NCI-H526 treated with DMSO at 0.1 percent for 48 hours (cell line): ENCODE results near the gene CNTNAP1.

ENCODE experiments used
- DNase-seq: peaks from one replicate; lab custom pipeline; 2025; lab: John Stamatoyannopoulos, UW

CNTNAP1 gene

DNA sequence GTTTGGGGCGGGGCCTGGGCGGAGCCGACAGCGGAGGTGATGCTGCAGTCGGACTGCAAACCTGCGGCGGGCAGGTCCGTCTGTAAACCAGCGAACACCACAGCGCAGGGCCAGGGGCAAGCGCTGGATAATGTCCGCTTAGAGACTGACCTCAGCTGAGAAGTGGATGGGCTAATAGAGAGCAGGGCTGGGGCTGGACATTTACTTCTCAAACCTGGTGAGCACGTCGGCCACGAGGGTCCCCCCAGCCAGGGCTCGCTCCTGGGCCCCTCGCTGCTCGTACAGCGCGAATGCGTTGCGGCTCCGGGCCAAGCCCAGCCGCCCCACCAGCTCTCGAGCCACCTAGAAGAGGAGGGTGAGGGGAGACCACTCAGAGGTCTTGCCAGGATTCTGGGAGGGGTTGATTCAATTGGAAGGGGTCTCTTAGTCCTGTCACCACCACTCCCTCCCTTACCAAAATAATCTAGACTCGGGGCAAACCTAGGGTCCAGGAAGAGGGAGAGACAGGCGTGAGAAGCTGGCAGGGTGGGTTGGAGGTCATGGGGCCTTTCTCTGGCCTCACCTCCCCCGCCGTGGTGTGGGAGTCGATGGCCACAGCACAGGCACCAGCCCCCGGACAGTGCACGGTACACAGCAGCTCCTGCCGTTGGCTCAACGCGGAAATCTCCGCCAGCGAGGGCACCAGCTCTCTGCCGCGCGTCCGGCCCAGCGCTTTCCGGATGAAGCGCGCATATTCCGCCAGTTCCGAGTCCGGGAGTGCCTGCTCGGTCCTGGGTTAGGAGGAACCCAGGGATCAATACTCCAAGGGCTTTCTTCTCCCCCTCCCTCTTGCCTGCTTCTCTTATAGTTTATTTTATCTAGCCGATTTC is 11.3 kb upstream of the CNTNAP1 start:
- no peak for DNase-seq

DNA sequence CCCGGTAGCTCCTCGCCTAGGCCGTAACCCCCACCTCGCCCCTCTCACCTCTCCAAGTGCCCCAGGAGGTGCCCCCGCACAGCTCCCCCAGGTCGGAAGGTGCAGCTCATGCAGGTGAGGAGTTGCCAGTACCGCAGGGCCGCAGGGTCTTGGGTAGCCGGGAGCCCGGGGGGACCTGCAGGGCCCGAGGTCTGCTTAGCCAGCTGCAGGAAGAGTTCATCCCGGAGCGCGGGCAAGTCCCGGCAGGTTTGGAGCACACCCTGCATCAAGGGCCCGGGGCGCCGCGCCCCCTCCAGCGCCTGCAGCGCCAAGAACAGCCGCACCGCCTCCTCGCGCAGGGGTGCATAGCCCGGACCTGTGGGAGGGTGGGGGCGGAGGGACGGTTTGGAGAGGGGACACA is 10.3 kb upstream of the CNTNAP1 start:
- DNase-seq: peak; percentile 33

DNA sequence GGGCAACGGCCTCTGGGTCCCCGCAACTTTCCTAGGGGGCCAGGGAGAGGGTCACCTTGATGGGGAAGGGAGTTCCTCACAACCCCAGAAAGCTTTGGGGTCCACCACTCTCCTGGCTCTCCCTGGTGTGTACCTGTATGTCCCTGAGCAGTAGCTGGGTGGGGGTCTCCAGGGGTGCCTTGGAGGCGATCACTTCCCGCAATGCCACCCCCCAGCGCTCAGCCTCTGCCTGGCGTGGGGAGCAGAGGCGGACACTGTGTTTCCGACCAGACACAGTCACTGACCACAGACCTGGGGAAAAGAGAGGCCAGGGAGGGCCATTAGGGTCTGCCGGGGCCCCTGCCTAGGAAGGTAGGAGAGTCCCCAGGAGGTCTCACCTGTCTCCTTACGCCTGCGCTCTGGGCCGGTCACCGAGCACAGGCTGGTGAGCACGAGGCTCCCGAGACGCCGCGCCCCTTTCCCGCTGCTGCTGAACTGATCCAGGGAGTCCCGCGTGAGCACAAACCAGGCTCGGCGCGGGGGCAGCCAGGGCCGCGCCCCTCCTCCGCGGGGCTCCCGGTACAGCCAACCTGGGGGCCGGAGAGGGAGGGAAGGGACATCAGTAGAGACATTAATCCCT is 9.0 kb upstream of the CNTNAP1 start:
- no peak for DNase-seq

DNA sequence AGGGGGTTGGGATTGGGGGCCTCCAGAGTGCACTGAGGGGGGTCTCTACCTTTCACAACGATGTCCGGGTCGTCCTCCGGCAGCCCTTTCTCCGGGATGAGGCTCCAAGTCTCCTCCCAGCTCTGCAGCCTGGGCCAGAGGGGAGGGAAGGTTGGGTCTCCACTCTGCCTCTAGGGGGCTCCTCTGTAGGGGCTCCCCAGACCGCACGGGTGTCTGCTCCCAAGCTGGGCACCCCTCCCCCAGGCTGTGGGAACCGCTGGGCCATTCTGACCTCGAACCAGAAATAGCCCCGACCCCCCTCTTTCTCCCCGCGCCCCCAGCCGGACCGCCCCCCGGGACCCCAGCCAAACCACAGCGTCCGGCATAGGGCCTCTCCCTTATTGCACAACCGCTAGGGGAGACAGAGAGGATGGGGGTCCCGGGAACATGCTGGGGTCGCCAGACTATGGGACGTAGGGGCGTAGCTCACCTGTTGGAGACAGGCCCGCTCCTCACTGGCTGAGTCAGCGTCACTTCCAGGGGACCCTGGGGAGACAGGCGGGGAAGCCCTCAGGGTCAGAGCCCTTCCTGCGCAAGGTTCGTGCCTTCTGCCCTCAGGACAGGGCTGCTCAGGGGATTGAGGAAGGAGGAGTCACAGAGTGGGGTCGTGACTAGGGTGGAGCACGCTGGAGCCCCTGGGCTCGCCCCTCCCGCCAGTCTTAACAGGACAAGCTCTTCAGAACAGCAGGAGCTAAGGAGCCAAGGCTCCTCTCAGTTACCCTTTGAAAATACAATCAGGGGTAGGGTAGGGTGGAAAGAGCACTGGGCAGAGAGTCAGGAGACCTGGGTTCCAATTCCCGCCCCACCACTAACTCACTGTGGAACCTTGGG is 8.2 kb upstream of the CNTNAP1 start:
- DNase-seq: peak; percentile 9

DNA sequence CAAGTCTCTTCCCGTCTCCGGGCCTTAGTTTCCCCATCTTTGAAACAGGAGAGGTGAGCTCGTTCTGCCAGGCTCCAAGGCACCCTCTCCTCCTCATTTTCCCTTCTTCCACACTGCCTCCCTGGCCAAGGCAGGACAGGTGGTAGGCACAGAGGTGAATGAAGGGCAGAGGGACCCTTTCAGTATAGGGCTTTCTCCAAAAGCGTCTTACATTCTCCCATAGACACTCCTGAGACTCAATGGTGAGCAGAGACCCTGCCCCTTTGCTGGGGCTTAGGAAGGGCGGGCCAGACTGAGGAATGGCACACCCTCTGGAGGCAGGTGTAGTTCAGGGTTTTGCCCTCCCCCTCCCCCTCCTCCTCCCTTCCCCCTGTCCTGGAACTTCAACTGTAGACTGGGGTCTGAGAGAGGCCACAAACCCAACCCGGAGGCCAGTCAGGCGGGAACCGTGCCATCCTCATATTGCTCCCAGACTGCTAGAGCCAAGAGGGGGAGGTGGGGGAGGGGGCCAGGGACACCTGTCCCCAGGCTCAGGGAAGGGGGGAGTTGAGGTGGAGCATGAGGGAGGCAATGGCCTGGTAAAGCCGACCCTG is 7.5 kb upstream of the CNTNAP1 start:
- peak; percentile 80 for DNase-seq

DNA sequence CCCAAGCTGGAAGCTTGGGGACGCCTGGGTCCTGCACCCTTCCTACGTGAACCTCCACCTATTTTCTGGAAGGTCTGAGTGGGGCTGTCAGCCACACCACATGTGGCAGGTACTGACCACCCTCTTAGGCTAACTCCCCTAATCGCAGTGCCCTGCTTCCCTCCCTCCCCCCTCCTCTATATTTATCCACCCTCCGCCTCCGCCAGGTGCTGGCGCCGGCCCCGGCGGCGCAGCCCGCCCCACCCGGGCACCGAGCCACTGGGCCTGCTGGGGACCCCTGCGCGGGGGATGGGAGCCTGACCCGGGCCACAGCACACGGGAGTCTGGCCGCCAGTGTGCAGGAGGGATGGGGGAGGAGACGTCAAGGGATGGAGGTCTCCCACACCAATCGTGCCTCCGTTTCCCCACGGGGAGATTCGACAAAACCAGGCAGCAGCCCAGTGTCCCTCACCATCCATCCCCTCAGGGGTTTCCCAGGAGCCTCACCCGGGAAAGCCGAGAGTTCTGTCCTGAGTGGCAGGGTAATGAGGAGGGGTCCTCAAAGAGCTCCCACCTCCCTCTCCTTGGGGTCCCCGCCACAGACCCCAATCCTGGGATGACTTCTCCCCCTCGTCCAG is 6.9 kb upstream of the CNTNAP1 start:
- peak; percentile 80 for DNase-seq

DNA sequence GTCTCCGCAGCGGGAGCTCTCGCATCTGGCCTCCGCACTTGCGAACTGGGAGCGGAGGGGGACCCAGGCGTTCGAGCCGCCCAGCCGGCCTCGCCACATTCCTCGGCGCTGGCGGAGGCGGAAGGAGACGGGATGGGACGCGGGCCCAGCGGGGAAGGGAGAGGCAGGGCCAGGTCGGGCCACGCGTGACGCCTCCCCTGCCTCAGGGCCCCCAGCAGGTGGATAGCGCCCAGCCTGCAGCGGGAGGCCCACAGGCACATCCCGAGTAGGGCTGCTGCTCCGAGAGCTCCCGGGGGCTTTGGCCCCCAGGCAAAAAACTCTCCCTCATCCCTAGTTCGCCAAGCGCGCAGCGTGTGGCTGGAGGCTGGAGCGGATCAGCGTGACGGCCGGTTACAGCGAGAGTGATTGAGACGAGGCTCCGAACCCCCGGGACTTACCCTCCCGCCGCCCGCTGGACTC is 6.3 kb upstream of the CNTNAP1 start:
- DNase-seq: no peak

DNA sequence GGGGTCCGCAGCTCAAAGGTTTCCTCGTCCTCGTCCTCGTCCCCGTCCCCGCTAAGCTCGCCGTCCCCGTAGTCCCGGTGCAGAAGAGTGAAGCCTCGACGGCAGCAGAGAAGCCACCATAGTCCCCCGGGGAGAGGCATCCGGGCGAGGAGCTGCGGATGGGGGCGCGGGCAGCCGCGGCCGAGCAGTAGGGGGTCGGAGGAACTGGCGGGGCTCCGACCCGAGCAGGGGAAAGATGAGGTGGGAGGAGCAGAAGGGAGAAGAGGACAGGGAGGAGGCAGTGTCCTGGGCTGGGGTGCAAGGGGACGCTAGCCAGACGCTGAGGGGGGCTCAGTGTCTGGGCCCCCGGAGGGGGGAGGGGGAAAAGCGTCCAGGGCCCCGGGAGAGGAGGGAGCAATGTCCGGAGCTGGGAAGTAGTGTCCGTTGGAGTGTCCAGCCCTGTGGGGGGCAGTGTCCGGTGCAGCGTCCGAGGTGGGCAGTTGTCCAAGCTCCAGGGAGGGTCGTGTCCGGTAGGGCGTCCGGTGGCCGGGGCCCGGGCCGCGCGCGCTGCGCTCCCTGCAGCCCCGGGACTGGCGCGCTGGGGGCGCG is 5.8 kb upstream of the CNTNAP1 start, which contains the start of gene PLEKHH3:
PLEKHH3 (minus strand) TSS at position 571 of the 588 bp plus-strand sequence; CDS start at position 140, 431 bp downstream.
- DNase-seq: peak; percentile 20

DNA sequence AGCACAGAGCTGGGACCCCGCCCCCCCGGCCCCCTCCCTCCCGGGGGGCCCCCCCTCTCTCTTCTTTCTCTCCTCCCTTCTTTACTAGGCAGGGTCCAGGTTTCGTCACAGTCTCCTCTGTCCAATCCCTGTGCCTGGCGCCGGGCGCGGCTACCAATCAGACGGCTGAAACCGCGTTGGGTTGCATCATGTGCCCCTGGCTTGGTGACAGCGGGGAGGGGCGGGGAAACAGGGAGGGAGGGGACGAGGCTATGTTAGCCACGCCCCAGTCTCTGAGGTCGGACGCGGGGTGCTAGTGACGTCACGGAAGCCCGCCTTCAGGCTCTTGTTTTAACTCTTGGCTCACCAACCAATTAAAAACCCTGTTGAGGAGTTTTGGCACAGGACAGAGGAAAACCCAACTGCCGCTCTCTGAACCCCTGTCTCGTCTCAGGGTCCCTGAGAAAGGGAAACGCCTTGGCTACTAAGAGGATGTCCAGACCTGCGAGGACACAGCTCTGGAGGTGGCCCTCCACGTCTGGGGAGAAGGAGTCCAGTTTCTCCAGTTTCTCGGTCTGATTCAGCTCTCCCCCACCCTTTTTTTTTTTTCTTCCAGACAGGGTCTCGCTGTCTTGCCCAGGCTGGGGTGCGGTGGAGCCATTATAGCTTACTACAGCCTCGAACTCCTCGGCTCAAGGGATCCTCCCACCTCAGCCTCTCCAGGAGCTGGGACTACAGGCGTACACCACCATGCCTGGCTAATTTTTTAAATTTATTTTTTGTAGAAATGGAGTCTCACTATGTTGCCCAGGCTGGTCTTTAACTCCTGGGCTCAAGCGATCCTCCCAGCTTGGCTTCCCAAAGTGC is 5.1 kb upstream of the CNTNAP1 start:
- peak; percentile 98 for DNase-seq

DNA sequence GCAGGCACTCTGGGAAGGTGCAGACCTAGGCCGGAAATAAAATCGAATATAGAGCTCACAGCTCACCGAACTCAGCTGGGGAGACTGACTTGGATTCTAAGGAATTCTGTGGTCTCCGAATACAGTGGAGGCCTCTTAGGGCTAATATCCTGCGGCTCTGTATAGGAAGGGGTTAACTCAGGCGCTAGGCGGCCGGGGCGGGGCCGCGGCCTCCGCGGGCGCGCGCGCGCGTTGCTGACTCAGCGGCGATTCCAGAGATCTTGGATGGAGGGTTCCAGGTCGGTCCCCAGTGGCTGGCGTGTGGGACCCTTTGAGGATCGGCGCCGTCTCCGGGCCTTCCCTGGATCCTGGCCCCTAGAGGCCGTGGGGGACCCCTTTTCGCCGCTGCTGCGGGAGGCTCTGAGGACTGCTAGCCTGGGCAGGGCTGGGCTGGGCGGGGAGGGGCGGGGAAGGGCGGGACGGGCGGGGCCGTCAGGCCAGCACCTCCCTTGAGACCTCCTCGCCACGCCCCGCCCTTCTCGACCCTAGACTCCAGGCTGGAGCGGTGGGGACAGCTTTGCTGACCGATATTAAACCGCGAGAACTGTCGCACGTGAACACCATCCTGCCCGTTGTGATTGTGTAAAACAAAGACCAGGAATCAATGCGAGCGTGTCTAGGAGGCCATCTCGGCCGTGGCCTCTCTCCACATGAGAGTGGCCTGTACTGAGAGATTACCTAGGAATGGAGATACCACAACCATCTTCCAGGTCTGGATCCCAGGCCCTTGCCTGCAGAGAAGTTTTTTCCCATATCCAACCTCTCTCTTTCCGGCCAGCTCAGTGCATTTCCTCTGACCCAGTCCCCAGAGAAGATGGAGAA is 4.2 kb upstream of the CNTNAP1 start:
- peak; percentile 84 for DNase-seq

DNA sequence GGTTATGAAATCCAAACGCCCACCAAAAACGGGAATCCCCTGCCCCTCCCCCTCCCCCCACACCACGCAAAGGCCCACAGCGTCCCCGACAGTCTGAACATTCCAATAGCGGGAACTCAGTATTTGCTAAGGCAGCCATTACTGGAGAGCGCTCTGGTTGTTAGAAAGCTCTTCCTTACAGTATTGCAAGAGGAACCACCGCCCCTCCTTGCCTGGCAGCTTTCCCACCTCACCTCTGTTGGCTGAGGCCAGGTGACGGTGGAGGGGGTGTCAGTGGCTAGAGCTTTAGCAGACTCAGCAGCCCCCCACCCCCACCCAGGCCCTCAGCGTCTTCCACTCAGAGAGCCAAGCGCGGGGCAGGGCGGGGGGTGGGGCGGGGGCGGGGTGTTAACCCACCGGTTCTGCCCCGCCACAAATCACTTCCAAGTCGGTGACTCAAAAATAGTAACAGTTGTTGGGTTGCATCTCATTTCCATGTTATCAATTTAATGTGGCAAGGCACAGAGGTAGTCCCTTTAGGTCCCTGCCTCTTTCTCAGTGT is 3.3 kb upstream of the CNTNAP1 start:
- peak; percentile 42 for DNase-seq

DNA sequence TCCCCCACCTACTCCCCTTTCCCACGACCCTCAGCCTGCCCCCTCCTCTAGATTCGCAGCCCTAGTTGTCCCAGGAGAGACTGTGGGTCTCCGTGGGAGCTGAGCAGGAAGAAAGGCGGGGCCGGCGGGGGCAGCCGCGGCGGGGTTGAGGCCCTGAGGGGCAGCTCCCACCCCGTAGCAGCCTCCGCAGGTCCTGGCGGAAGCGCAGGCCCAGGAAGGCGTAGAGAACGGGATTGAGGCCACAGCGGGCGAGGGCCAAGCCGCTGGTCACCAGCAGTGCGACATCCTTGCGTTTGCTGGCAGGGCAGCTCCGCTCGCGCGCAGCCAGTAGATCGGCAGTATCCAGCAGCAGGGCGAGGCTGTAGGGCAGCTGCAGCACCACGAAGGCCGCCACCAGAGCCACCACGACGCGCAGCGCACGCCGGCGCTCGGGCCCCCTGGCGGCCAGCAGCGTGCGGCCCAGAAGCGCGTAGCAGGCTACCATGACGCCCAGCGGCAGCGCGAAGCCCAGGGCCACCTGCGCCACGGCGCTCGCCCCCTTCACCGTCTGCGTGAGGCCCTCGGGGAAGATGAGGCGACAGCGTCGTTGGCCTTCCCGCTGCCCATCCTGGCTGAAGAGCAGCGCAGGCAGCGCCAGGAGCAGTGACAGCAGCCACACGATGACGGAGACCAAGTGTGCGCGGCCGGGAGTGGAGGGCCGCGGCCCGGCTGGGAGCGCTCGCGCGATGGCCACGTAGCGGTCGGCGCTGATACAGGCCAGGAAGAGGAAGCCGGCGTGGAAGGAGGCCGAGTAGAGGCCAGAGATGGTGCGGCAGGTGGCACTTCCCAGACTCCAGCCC is 2.6 kb upstream of the CNTNAP1 start:
- DNase-seq: peak; percentile 77

DNA sequence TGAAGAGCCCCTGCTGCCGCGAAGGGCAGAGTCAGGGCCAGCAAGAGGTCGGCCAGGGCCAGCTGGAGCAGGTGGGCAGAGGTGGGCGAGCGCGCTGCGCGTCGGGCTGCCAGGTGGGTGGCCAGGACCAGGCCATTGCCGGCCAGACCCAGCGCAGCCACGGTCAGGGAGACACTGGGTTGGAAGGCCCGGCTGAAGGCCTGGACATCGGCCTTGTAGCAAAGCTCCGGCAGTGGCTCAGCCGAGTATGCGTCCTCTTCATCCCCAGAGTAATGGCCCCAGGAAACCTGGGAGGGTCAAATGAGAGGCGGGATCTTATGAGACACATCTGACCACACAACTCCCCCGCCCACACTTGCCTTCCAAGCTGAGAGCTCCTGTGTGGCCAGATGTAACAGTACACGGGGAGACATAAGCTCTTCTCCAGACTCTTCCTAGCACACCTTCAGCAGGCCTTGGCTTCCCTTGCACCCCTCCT is 2.0 kb upstream of the CNTNAP1 start:
- no peak for DNase-seq

DNA sequence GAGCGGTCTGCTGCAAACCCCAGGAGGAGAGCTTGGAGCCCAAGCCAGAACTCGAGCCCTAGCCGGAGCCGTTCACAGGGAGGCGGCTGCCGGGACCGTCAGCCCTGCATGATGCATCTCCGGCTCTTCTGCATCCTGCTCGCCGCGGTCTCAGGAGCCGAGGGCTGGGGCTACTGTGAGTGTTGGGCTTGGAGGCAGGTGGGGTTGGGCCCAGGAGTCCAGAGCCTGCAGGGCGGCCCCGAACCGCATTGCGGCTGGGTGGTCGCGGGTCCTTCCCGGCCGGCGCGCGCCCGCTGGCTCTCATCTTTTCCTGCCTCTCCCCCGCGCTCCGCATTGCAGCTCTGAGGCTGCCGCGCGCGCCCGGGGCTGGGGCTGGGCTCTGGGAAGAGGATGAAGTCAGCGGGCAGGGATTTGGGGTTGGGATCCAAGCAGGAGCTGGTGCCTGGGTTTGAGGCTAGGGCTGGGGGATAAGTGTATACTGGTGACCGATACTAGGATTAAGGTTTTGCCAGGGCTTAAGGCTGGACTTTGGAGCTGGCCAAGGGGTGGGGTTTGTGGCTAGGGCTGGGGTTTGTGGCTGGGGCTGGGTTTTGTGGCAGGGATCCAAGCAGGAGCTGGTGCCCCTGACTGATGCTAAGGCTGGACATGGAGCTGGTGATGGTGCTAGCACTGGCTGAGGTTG is 532 bp downstream of the CNTNAP1 start:
- peak; percentile 61 for DNase-seq

DNA sequence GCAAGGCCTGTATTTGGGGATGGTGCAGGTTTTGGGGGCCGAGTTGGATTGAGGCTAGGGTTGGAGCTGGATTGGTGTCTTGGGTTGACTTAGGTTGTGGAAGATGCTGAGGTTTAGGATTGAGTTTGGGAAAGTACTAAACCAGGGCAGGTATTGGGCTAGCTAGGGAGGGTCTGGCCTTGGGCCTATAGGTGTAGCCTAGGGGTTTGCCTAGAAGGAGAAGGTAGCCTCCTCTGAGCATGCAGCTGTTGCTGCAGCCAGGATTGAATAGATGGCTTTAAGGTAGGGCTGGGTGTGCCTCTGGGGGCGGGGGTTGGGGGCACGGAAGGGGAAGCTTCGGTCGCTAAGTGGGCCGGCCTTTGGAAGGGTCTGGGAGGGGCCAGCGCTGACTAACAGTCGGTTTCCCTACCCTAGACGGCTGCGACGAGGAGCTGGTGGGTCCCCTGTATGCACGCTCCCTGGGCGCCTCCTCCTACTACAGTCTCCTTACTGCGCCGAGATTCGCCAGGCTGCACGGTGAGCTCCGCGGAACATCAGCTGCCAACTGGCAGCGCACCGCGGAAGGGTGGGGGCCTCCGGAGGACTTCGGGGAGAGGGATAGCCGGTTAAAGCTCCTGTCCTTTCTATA is 1.2 kb downstream of the CNTNAP1 start:
- peak; percentile 8 for DNase-seq

DNA sequence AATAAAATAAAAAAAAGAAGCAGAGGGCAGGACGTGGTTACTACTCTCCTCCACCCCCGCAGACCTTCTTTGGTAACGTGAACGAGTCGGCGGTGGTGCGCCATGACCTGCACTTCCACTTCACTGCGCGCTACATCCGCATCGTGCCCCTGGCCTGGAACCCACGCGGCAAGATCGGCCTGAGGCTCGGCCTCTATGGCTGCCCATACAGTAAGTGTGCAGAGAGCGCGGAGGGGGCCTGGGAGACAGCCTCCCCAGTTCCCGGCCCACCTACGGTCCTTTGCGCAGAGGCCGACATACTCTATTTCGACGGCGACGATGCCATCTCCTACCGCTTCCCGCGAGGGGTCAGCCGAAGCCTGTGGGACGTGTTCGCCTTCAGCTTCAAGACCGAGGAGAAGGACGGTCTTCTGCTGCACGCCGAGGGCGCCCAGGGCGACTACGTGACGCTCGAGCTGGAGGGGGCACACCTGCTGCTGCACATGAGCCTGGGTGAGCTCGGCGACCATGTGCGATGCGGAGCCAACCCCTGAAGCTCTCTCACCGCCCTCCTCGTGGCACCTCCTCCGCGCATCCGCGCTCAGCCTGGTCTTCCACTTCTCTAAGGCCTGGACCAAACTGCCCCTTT is 2.7 kb downstream of the CNTNAP1 start:
- no peak for DNase-seq
